GM13976 (cell line): Measurements from ENCODE around the gene ADAMTS7.
"Not testable (repeated sequence)": the region's sequence is repeated elsewhere in the genome, so short reads cannot be mapped to it uniquely, and the experiment has no call there.

Experiments
- DNase-seq: peaks from one replicate; pipeline ENCODE4 v3.0.0; 2012; ENCODE audit warnings: low spot score
- in situ Hi-C: fragments of 300-500 bp; cut with MboI; formaldehyde crosslinking; loops from one replicate; pipeline ENCODE4 v1.12.0; 2022; ENCODE audit warnings: low sequenced_read_pairs, mixed read lengths, inconsistent platforms; ENCODE audit not compliant: unreplicated experiment
- TF ChIP-seq, protein P1 (sequence below): IDR thresholded peaks from 2 replicates; pipeline ENCODE4 v1.5.1; 2012; ENCODE audit warnings: borderline replicate concordance, mild to moderate bottlenecking; ENCODE audit not compliant: insufficient read depth; ENCODE audit errors: extremely low read depth, missing control alignments, control extremely low read depth

The ADAMTS7 gene

GRCh38 chr15:78752492-78753358 lies 58.5 kb downstream of the ADAMTS7 start:
- no peak for DNase-seq
- TF ChIP-seq, protein P1, sequence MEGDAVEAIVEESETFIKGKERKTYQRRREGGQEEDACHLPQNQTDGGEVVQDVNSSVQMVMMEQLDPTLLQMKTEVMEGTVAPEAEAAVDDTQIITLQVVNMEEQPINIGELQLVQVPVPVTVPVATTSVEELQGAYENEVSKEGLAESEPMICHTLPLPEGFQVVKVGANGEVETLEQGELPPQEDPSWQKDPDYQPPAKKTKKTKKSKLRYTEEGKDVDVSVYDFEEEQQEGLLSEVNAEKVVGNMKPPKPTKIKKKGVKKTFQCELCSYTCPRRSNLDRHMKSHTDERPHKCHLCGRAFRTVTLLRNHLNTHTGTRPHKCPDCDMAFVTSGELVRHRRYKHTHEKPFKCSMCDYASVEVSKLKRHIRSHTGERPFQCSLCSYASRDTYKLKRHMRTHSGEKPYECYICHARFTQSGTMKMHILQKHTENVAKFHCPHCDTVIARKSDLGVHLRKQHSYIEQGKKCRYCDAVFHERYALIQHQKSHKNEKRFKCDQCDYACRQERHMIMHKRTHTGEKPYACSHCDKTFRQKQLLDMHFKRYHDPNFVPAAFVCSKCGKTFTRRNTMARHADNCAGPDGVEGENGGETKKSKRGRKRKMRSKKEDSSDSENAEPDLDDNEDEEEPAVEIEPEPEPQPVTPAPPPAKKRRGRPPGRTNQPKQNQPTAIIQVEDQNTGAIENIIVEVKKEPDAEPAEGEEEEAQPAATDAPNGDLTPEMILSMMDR = no peak
- in situ Hi-C loops = no loop called here

DNA sequence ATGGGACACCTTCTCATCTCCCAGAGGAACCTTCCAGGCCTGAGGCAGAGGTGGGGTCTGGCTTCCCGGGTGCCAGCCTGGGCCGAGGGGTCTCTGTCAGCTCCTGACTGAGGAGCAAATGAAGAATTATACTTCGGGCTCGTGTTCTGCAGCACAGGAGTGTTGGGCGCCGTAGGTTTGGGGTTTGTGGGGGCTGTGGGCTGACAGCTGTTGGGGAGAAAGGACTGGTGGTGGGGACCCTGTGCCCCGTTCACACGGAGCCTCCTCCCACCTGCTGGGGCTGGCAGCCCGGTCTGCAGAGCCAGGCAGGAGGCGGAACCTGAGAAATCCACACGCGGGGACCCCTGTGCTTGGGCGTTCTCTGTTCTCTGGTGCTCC lies 59.7 kb downstream of the ADAMTS7 start:
- TF ChIP-seq, protein P1 = no peak
- in situ Hi-C loops = no loop called here
- no peak for DNase-seq

GRCh38 chr15:78750974-78751601 lies 60.2 kb downstream of the ADAMTS7 start:
- TF ChIP-seq, protein P1 = peak; percentile 80
- in situ Hi-C loops = not testable (repeated sequence)
- peak; percentile 92 for DNase-seq

GRCh38 chr15:78750566-78750965 lies 60.7 kb downstream of the ADAMTS7 start:
- in situ Hi-C loops = no loop called here
- DNase-seq = no peak

DNA sequence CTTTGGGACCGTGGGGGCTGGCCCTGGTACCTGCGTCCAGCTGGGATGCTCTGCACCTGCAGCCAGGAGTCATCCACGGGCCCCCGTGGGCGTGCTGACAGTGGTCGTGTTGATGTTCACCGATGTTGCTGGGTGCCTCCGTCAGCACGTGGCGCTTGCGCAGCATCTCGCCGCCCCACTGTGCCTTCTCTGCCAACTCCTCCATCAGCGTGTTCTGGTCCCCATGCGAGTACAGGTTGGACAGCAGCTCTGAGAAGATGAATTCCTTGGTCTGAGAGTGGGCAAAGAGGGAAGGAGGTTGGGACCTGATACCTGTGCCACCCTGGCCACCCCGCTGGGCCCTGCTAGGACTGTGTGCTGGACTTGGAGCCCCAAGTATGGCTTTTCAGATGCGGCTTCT lies 61.4 kb downstream of the ADAMTS7 start:
- in situ Hi-C loops = no loop called here
- TF ChIP-seq, protein P1 = no peak
- DNase-seq = no peak

More at GRCh38 chr15:78750566-78750965, 60.7 kb downstream of the ADAMTS7 start:
- TF ChIP-seq, protein P1 = no peak

GRCh38 chr15:78747877-78748276 lies 63.4 kb downstream of the ADAMTS7 start:
- DNase-seq, in situ Hi-C loops: not testable (repeated sequence)

GRCh38 chr15:78741674-78742073 lies 69.6 kb downstream of the ADAMTS7 start:
- in situ Hi-C loops, DNase-seq: not testable (repeated sequence)
